ENCODE measurements around the gene TTC38. TPM values are rescaled to one million over a fixed set of nuclear protein-coding genes. Genes with fewer than 3 reads are reported as not detected.

Gene TTC38
- total and polyA plus RNA-seq, 3 donors from 2014 or later = 15.7 to 44.2 (median 36.4) TPM

DNA sequence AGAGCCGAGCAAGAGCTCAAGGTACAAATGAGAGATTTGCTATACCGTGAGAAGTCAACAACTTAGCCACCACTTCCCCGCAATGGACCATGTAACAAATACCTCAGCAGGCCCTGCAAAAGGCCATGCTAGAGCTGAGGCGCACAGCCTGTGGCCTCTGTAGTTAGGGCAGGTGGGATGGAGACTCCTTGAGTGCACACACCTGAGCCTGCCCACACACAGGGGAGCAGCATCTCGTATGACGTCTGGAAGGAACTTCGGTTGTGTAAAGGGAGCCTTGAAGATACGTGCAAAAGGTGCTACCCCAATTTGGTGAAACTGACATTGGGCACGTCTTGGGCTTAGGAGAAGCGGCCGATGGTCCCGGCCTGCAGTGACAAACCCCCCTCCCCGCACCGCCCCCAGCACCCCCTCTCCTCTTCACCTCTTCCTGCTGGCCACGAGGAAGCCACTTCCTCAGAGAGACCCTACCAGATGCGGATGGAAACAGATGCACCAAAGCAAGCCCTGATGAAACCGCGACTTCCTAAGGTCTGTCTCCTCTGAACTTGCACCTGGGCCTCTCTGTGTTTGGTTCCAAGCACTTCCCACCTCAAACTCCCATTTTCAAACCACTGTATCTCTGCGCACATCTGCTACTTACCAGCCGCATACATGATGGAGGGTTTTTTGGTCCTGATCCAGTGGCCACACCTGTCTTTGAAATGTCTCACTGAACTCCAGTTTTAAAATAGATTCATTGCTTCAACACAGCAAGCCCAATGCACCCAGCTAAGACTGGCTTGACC lies 28.4 kb upstream of the TTC38 start:
- H3K36me3 ChIP-seq (ENCODE audit: low read depth, missing control alignments) = no peaks in the 10 kb centered on the region
- no peaks in the 10 kb centered on the region for H3K27me3 ChIP-seq
- WGBS, 2 donors = 90 to 93% methylated on average over 17 to 20 of the region's 20 CpGs
- H3K4me1 ChIP-seq = peaks cover 17% of the 10 kb centered on the region
- H3K27ac ChIP-seq = no peak overlapping the region
- no peak for TF ChIP-seq POLR2A (IDR thresholded peaks at IDR 0.05)
- TF ChIP-seq, protein P1, sequence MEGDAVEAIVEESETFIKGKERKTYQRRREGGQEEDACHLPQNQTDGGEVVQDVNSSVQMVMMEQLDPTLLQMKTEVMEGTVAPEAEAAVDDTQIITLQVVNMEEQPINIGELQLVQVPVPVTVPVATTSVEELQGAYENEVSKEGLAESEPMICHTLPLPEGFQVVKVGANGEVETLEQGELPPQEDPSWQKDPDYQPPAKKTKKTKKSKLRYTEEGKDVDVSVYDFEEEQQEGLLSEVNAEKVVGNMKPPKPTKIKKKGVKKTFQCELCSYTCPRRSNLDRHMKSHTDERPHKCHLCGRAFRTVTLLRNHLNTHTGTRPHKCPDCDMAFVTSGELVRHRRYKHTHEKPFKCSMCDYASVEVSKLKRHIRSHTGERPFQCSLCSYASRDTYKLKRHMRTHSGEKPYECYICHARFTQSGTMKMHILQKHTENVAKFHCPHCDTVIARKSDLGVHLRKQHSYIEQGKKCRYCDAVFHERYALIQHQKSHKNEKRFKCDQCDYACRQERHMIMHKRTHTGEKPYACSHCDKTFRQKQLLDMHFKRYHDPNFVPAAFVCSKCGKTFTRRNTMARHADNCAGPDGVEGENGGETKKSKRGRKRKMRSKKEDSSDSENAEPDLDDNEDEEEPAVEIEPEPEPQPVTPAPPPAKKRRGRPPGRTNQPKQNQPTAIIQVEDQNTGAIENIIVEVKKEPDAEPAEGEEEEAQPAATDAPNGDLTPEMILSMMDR (IDR thresholded peaks at IDR 0.05) = no peak
- no peak overlapping the region for H3K4me3 ChIP-seq
- no peak for DNase-seq
- no peaks in the 10 kb centered on the region for H3K9me3 ChIP-seq
- intact Hi-C loops (cut with DNase I; ENCODE audit: low total_unique reads) = no loop called here

DNA sequence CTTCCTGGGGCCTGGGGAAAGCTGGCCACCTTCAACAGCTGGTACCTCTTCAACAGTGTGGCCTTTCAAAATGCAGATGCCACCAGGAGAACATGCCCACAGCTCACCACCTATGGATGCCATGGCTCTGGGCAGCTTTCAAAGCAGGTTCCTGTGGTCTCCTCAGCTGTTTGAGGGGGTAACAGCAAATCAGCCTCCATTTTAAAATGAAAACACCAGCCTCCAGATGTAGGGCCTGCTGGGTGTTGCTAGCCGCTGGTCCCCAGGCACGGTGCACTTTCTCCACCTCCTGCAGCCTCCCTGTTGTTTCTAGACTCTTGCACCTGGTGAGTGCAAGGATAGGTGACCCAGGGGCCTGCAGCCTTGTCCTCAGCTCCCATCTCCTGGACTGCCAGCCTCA lies 27.7 kb upstream of the TTC38 start:
- Histone ChIP-seq H3K9me3 (no peaks in the 10 kb centered on the region), H3K27me3 (no peaks in the 10 kb centered on the region), H3K27ac (no peak overlapping the region), H3K4me1 (peaks cover 23% of the 10 kb centered on the region), H3K36me3 (ENCODE audit: low read depth, missing control alignments) (no peaks in the 10 kb centered on the region), H3K4me3 (no peak overlapping the region)
- no peak for DNase-seq
- TF ChIP-seq POLR2A (IDR thresholded peaks at IDR 0.05) = no peak
- TF ChIP-seq, protein P1 (IDR thresholded peaks at IDR 0.05) = no peak
- 100% methylated on average over 2 of the region's 2 CpGs for WGBS, 2 donors
- intact Hi-C loops (cut with DNase I; ENCODE audit: low total_unique reads) = no loop called here

DNA sequence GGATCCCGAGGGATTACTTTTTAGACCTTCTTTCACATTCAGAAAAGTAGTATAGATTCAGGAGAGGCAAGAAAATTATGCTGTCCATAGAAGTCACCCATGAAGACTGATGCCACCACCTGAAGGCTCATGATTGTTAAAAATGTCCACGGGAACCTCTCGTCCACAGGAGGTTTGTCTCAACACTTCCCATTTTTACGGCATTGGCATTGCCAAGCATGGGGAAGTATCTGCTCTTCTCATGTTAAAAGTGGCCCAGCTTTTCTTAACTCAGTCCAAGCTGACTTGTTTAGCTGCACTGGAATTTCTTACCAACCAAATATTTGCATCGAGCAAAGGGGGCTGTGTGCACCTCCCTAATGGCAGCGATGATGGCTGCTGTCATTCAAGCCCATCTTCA lies 27.3 kb upstream of the TTC38 start:
- 87 to 97% methylated on average over 6 of the region's 6 CpGs for WGBS, 2 donors
- no peak for TF ChIP-seq POLR2A (IDR thresholded peaks at IDR 0.05)
- TF ChIP-seq, protein P1 (IDR thresholded peaks at IDR 0.05) = no peak
- H3K9me3 ChIP-seq = no peaks in the 10 kb centered on the region
- H3K27ac ChIP-seq = no peak overlapping the region
- DNase-seq = no peak
- H3K36me3 ChIP-seq (ENCODE audit: low read depth, missing control alignments) = no peaks in the 10 kb centered on the region
- H3K4me3 ChIP-seq = no peak overlapping the region
- intact Hi-C loops (cut with DNase I; ENCODE audit: low total_unique reads) = no loop called here
- peaks cover 28% of the 10 kb centered on the region for H3K4me1 ChIP-seq
- no peaks in the 10 kb centered on the region for H3K27me3 ChIP-seq

DNA sequence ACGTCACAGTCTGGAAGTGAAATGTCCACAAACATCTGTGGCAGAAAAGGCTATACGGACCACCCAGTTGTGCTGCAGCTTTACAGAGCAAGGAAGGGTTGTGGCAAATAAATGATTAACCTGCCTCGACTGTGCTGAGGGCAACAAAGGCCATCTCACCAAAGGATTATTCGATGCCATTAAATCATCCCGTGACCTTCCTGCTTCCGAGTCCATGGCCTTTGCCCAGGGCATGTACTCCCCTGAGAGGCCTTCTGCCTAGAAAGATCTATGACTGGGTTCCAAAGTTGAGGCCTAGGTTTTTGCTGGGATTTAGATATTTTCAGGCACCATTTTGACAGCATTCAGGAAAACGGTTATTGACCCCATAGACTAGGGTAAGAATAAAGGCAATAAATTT lies 26.9 kb upstream of the TTC38 start:
- TF ChIP-seq, protein P1 (IDR thresholded peaks at IDR 0.05) = no peak
- no peak for TF ChIP-seq POLR2A (IDR thresholded peaks at IDR 0.05)
- H3K27ac ChIP-seq = no peak overlapping the region
- 73 to 80% methylated on average over 7 of the region's 7 CpGs for WGBS, 2 donors
- no peak for DNase-seq
- peaks cover 31% of the 10 kb centered on the region for H3K4me1 ChIP-seq
- H3K9me3 ChIP-seq = no peaks in the 10 kb centered on the region
- intact Hi-C loops (cut with DNase I; ENCODE audit: low total_unique reads) = no loop called here
- no peak overlapping the region for H3K4me3 ChIP-seq
- H3K36me3 ChIP-seq (ENCODE audit: low read depth, missing control alignments) = no peaks in the 10 kb centered on the region
- H3K27me3 ChIP-seq = no peaks in the 10 kb centered on the region

All from testis (tissue), 3 donors.